IgD-negative memory B cell (primary cell): ENCODE results near the gene TSSC4. TPM values are rescaled to one million over a fixed set of nuclear protein-coding genes. Genes with fewer than 3 reads are reported as not detected.
A peak's percentile ranks its signal among the peaks of the same experiment; 100 is the strongest.

Experiments used
- H3K27ac Mint-ChIP-seq, 3 donors: one replicate each; pipeline ENCODE4 v1.8.0; 2020 to 2022; ENCODE audit warnings: mild to moderate bottlenecking in 3 of 3, mixed read lengths in 3 of 3, moderate library complexity in 1 of 3
- H3K27me3 Mint-ChIP-seq: one replicate; pipeline ENCODE4 v1.8.0; 2021; ENCODE audit warnings: mixed read lengths
- H3K36me3 Mint-ChIP-seq: one replicate; pipeline ENCODE4 v1.8.0; 2020; ENCODE audit warnings: mild to moderate bottlenecking, mixed read lengths
- H3K4me1 Mint-ChIP-seq, 3 donors: one replicate each; pipeline ENCODE4 v1.8.0; 2020 to 2022; ENCODE audit warnings: mixed read lengths in 3 of 3, mild to moderate bottlenecking in 1 of 3
- H3K4me3 Mint-ChIP-seq, 4 donors: one replicate each; pipeline ENCODE4 v1.8.0; 2020 to 2022; ENCODE audit warnings: mild to moderate bottlenecking in 4 of 4, mixed read lengths in 4 of 4, moderate library complexity in 3 of 4
- H3K9me3 Mint-ChIP-seq, 3 donors: one replicate each; pipeline ENCODE4 v1.8.0; 2020 to 2021; ENCODE audit warnings: mixed read lengths in 3 of 3, mild to moderate bottlenecking in 1 of 3
- polyA plus RNA-seq: library from polyadenylated mRNA; unstranded; fragments of 300-500 nt; fragmentation: Illumina TruSeq; gene quantifications from one replicate; pipeline ENCODE4 v1.2.3, GENCODE V29; 2021

Gene TSSC4
- polyA plus RNA-seq, 1 donor from 2014 or later: 86.8 TPM

- no peak overlapping the region for H3K27ac Mint-ChIP-seq
- H3K4me1 Mint-ChIP-seq: no peaks in the 10 kb centered on the region
- H3K27me3 Mint-ChIP-seq: peaks cover 2% of the 10 kb centered on the region
- H3K4me3 Mint-ChIP-seq: no peak overlapping the region
- H3K36me3 Mint-ChIP-seq: no peaks in the 10 kb centered on the region
- H3K9me3 Mint-ChIP-seq: no peaks in the 10 kb centered on the region
Measured at GRCh38 chr11:2432628-2433071, 32.1 kb downstream of the TSSC4 start.

GRCh38 chr11:2433106-2433925 lies 32.8 kb downstream of the TSSC4 start:
- Mint-ChIP-seq H3K27ac (no peak overlapping the region), H3K27me3 (peaks cover 2% of the 10 kb centered on the region), H3K36me3 (no peaks in the 10 kb centered on the region), H3K4me1 (no peaks in the 10 kb centered on the region), H3K4me3 (no peak overlapping the region), H3K9me3 (no peaks in the 10 kb centered on the region)

GRCh38 chr11:2434008-2434407 lies 33.5 kb downstream of the TSSC4 start:
- H3K36me3 Mint-ChIP-seq: no peaks in the 10 kb centered on the region
- no peak overlapping the region for H3K27ac Mint-ChIP-seq
- H3K4me3 Mint-ChIP-seq: no peak overlapping the region
- H3K9me3 Mint-ChIP-seq: no peaks in the 10 kb centered on the region
- H3K4me1 Mint-ChIP-seq: no peaks in the 10 kb centered on the region
- peaks cover 2% of the 10 kb centered on the region for H3K27me3 Mint-ChIP-seq

- Mint-ChIP-seq H3K4me1 (no peaks in the 10 kb centered on the region), H3K27ac (no peak overlapping the region), H3K36me3 (no peaks in the 10 kb centered on the region), H3K4me3 (no peak overlapping the region), H3K9me3 (peaks cover 0 to 1% (median 0%) of the 10 kb centered on the region in 3 donors), H3K27me3 (peaks cover 2% of the 10 kb centered on the region)
Measured at GRCh38 chr11:2434506-2435255, 34.1 kb downstream of the TSSC4 start.

- Mint-ChIP-seq H3K4me3 (no peak overlapping the region), H3K27ac (no peak overlapping the region), H3K9me3 (peaks cover 0 to 5% (median 0%) of the 10 kb centered on the region in 3 donors), H3K4me1 (no peaks in the 10 kb centered on the region), H3K36me3 (no peaks in the 10 kb centered on the region), H3K27me3 (peaks cover 2% of the 10 kb centered on the region)
Measured at GRCh38 chr11:2435288-2436012, 34.9 kb downstream of the TSSC4 start.

- no peaks in the 10 kb centered on the region for H3K4me1 Mint-ChIP-seq
- H3K4me3 Mint-ChIP-seq: no peak overlapping the region
- peaks cover 2% of the 10 kb centered on the region for H3K27me3 Mint-ChIP-seq
- no peaks in the 10 kb centered on the region for H3K36me3 Mint-ChIP-seq
- H3K9me3 Mint-ChIP-seq: peaks cover 0 to 5% (median 0%) of the 10 kb centered on the region in 3 donors
- no peak overlapping the region for H3K27ac Mint-ChIP-seq
Measured at GRCh38 chr11:2436013-2436520, 35.5 kb downstream of the TSSC4 start.

GRCh38 chr11:2436521-2437031 lies 36.0 kb downstream of the TSSC4 start:
- Mint-ChIP-seq H3K4me3 (no peak overlapping the region), H3K9me3 (peaks cover 0 to 5% (median 0%) of the 10 kb centered on the region in 3 donors)

GRCh38 chr11:2437516-2437915 lies 37.0 kb downstream of the TSSC4 start:
- Mint-ChIP-seq H3K27ac (no peak overlapping the region), H3K4me1 (peaks cover 0 to 2% (median 0%) of the 10 kb centered on the region in 3 donors), H3K27me3 (peaks cover 2% of the 10 kb centered on the region), H3K9me3 (peaks cover 0 to 5% (median 0%) of the 10 kb centered on the region in 3 donors), H3K4me3 (peak overlapping the region in 1 of 4 donors; percentile 20), H3K36me3 (no peaks in the 10 kb centered on the region)

More at GRCh38 chr11:2436521-2437031, 36.0 kb downstream of the TSSC4 start:
- H3K4me1 Mint-ChIP-seq: no peaks in the 10 kb centered on the region
- no peaks in the 10 kb centered on the region for H3K36me3 Mint-ChIP-seq
- no peak overlapping the region for H3K27ac Mint-ChIP-seq
- peaks cover 2% of the 10 kb centered on the region for H3K27me3 Mint-ChIP-seq

- Mint-ChIP-seq H3K27me3 (peaks cover 2% of the 10 kb centered on the region), H3K36me3 (no peaks in the 10 kb centered on the region), H3K27ac (no peak overlapping the region), H3K4me1 (peaks cover 0 to 5% (median 0%) of the 10 kb centered on the region in 3 donors), H3K4me3 (peak overlapping the region in 1 of 4 donors; percentile 28), H3K9me3 (peaks cover 0 to 5% (median 0%) of the 10 kb centered on the region in 3 donors)
Measured at GRCh38 chr11:2439820-2440219, 39.3 kb downstream of the TSSC4 start.

- Mint-ChIP-seq H3K27me3 (peaks cover 2% of the 10 kb centered on the region), H3K4me1 (peaks cover 0 to 5% (median 0%) of the 10 kb centered on the region in 3 donors), H3K36me3 (no peaks in the 10 kb centered on the region), H3K9me3 (peaks cover 0 to 5% (median 0%) of the 10 kb centered on the region in 3 donors), H3K27ac (no peak overlapping the region), H3K4me3 (no peak overlapping the region)
Measured at GRCh38 chr11:2440646-2441045, 40.1 kb downstream of the TSSC4 start.

GRCh38 chr11:2441171-2441570 lies 40.6 kb downstream of the TSSC4 start:
- H3K27ac Mint-ChIP-seq: no peak overlapping the region
- H3K4me1 Mint-ChIP-seq: peaks cover 0 to 5% (median 0%) of the 10 kb centered on the region in 3 donors
- H3K4me3 Mint-ChIP-seq: no peak overlapping the region
- peaks cover 0 to 5% (median 0%) of the 10 kb centered on the region in 3 donors for H3K9me3 Mint-ChIP-seq
- H3K36me3 Mint-ChIP-seq: no peaks in the 10 kb centered on the region
- H3K27me3 Mint-ChIP-seq: peaks cover 2% of the 10 kb centered on the region

- peaks cover 0 to 5% (median 0%) of the 10 kb centered on the region in 3 donors for H3K9me3 Mint-ChIP-seq
- H3K27ac Mint-ChIP-seq: peak overlapping the region in 1 of 3 donors; percentile 23
- H3K4me1 Mint-ChIP-seq: peaks cover 7 to 12% (median 9%) of the 10 kb centered on the region in 3 donors
- no peaks in the 10 kb centered on the region for H3K36me3 Mint-ChIP-seq
- no peaks in the 10 kb centered on the region for H3K27me3 Mint-ChIP-seq
- H3K4me3 Mint-ChIP-seq: peak overlapping the region in 1 of 4 donors; percentile 61
Measured at GRCh38 chr11:2442589-2442988, 42.0 kb downstream of the TSSC4 start.

- Mint-ChIP-seq H3K36me3 (no peaks in the 10 kb centered on the region), H3K9me3 (peaks cover 0 to 5% (median 0%) of the 10 kb centered on the region in 3 donors), H3K27ac (peak overlapping the region in 2 of 3 donors; percentile 3 to 64), H3K4me1 (peaks cover 11 to 13% (median 11%) of the 10 kb centered on the region in 3 donors), H3K27me3 (no peaks in the 10 kb centered on the region), H3K4me3 (peak overlapping the region; percentile 47 to 66 (median 58))
Measured at GRCh38 chr11:2443406-2443805, 42.9 kb downstream of the TSSC4 start.
